AG09309 (cell line): ENCODE data around the gene KRTAP10-9.

ENCODE experiments used
- DNase-seq: peaks from one replicate; pipeline ENCODE4 v3.0.0-alpha.2; 2010; ENCODE audit warnings: low read depth
- H3K4me3 ChIP-seq: 2 replicates; pipeline ENCODE4 v1.5.1; 2011; ENCODE audit warnings: mild to moderate bottlenecking, low read depth, low read length, moderate library complexity; ENCODE audit not compliant: control insufficient read depth
- CTCF ChIP-seq: IDR thresholded peaks from 2 replicates; pipeline ENCODE4 v1.5.1; 2011; ENCODE audit warnings: mild to moderate bottlenecking, low read depth, low read length, inconsistent platforms; ENCODE audit not compliant: insufficient read depth, control insufficient read depth; ENCODE audit errors: missing control alignments

The KRTAP10-9 gene

GRCh38 chr21:44671911-44672310 is 45.0 kb downstream of the KRTAP10-9 start:
- no peak for DNase-seq
- no peak overlapping the region for H3K4me3 ChIP-seq
- TF ChIP-seq CTCF = no peak

- no peak for DNase-seq
- H3K4me3 ChIP-seq = no peak overlapping the region
- no peak for TF ChIP-seq CTCF
These were observed 51.0 kb downstream of the KRTAP10-9 start for GRCh38 chr21:44677881-44678280.
